Tibial nerve (tissue), 4 donors: ENCODE measurements around the gene FBXO4. TPM values are rescaled to one million over a fixed set of nuclear protein-coding genes. Genes with fewer than 3 reads are reported as not detected.
"Not testable (repeated sequence)": the region's sequence is repeated elsewhere in the genome, so short reads cannot be mapped to it uniquely, and the experiment has no call there.

Source experiments
- DNase-seq, 2 donors: peaks; one replicate each; pipeline ENCODE4 v3.0.0-alpha.2; 2019; ENCODE audit warnings: low spot score in 2 of 2
- H3K27ac ChIP-seq, 4 donors: fragments of 200-600 bp; sonication (generic) in 3 of 4; one replicate each; pipeline ENCODE4 v1.5.1; 2017 to 2019; ENCODE audit warnings: mild to moderate bottlenecking in 1 of 4
- H3K27me3 ChIP-seq, 2 donors: fragments of 200-600 bp; sonication (generic) in 1 of 2; one replicate each; pipeline versions ENCODE4 v1.5.1 to v1.6.0; 2017 to 2019
- H3K36me3 ChIP-seq, 3 donors: fragments of 200-600 bp; sonication (generic); one replicate each; pipeline ENCODE4 v1.5.1; 2018 to 2019
- H3K4me1 ChIP-seq, 4 donors: fragments of 200-600 bp; sonication (generic) in 3 of 4; one replicate each; pipeline ENCODE4 v1.5.1; 2017 to 2019
- H3K4me3 ChIP-seq, 4 donors: fragments of 200-600 bp; sonication (generic) in 3 of 4; one replicate each; pipeline ENCODE4 v1.5.1; 2017 to 2019; ENCODE audit warnings: mild to moderate bottlenecking in 1 of 4, moderate library complexity in 1 of 4
- H3K9me3 ChIP-seq, 4 donors: fragments of 200-600 bp; sonication (generic) in 3 of 4; one replicate each; pipeline ENCODE4 v1.5.1; 2017 to 2019
- CTCF ChIP-seq, 5 experiments: fragments of 200-600 bp in 3 of 5; fragments of 450-650 bp in 2 of 5; sonication (generic) in 3 of 5; IDR thresholded peaks; one replicate each; pipeline ENCODE4 v1.5.1; 2016 to 2019; ENCODE audit warnings: antibody characterized with exemption in 5 of 5, mild to moderate bottlenecking in 3 of 5, moderate library complexity in 2 of 5
- EP300 ChIP-seq, 2 donors: sonication (generic); formaldehyde crosslinking; IDR thresholded peaks; one replicate each; pipeline ENCODE4 v1.6.1; 2017; ENCODE audit warnings: antibody characterized with exemption in 2 of 2, mild to moderate bottlenecking in 1 of 2
- POLR2A ChIP-seq, 2 donors: fragments of 450-650 bp; IDR thresholded peaks; one replicate each; pipeline ENCODE4 v1.6.1; 2017; ENCODE audit warnings: antibody characterized with exemption in 2 of 2, mild to moderate bottlenecking in 2 of 2, moderate library complexity in 2 of 2
- WGBS, 2 donors: methylation state at CpG; one replicate each; pipeline ENCODE4 v1.1.5; 2018; 5-methylcytosine and 5-hydroxymethylcytosine counted together
- total RNA-seq, 4 donors: library from RNA; depleted of rRNA; stranded (reverse); fragments of >200 nt; gene quantifications; one replicate each; pipeline ENCODE4 v1.1.0, GENCODE V29; 2016

Gene FBXO4
- total RNA-seq, 4 donors from 2014 or later = 17.0 to 23.5 (median 20.2) TPM

- Histone ChIP-seq H3K36me3 (peaks cover 0 to 40% (median 1%) of the 10 kb centered on the region in 3 donors), H3K27ac (no peak overlapping the region), H3K27me3 (no peaks in the 10 kb centered on the region), H3K4me1 (peaks cover 0 to 20% (median 3%) of the 10 kb centered on the region in 4 donors), H3K4me3 (no peak overlapping the region), H3K9me3 (no peaks in the 10 kb centered on the region)
- no peak for DNase-seq
- TF ChIP-seq EP300 (IDR thresholded peaks at IDR 0.05) = no peak
- no peak for TF ChIP-seq CTCF (IDR thresholded peaks at IDR 0.05)
- TF ChIP-seq POLR2A (IDR thresholded peaks at IDR 0.05) = no peak
Measured at GRCh38 chr5:41929035-41929434, 4.0 kb downstream of the FBXO4 start.

- no peak for DNase-seq
- WGBS, 2 donors = 93 to 94% methylated on average over 2 of the region's 2 CpGs
- Histone ChIP-seq H3K4me3 (no peak overlapping the region), H3K4me1 (no peaks in the 10 kb centered on the region), H3K9me3 (no peaks in the 10 kb centered on the region), H3K36me3 (peaks cover 0 to 74% (median 4%) of the 10 kb centered on the region in 3 donors), H3K27me3 (no peaks in the 10 kb centered on the region), H3K27ac (no peak overlapping the region)
- TF ChIP-seq POLR2A (IDR thresholded peaks at IDR 0.05) = no peak
Measured at GRCh38 chr5:41932770-41933169, 7.7 kb downstream of the FBXO4 start.

- Histone ChIP-seq H3K27ac (no peak overlapping the region), H3K4me3 (no peak overlapping the region), H3K9me3 (no peaks in the 10 kb centered on the region), H3K36me3 (peaks cover 0 to 78% (median 4%) of the 10 kb centered on the region in 3 donors), H3K4me1 (no peaks in the 10 kb centered on the region), H3K27me3 (no peaks in the 10 kb centered on the region)
- no peak for TF ChIP-seq CTCF (IDR thresholded peaks at IDR 0.05)
- DNase-seq = no peak
Measured at GRCh38 chr5:41935544-41935943, 10.5 kb downstream of the FBXO4 start.

GRCh38 chr5:41940641-41941040 lies 15.6 kb downstream of the FBXO4 start:
- H3K4me3 ChIP-seq = no peak overlapping the region
- 90 to 97% methylated on average over 1 of the region's 1 CpG for WGBS, 2 donors
- H3K36me3 ChIP-seq = peaks cover 0 to 45% (median 0%) of the 10 kb centered on the region in 3 donors
- no peaks in the 10 kb centered on the region for H3K9me3 ChIP-seq
- H3K4me1 ChIP-seq = no peaks in the 10 kb centered on the region
- no peak for DNase-seq
- H3K27ac ChIP-seq = no peak overlapping the region
- no peaks in the 10 kb centered on the region for H3K27me3 ChIP-seq
- no peak for TF ChIP-seq EP300 (IDR thresholded peaks at IDR 0.05)

GRCh38 chr5:41945332-41945955 lies 20.4 kb downstream of the FBXO4 start:
- not testable (repeated sequence) for DNase-seq, H3K4me3 ChIP-seq, H3K4me1 ChIP-seq, H3K27me3 ChIP-seq, H3K27ac ChIP-seq
- peaks cover 0 to 17% (median 0%) of the 10 kb centered on the region in 3 donors for H3K36me3 ChIP-seq
- H3K9me3 ChIP-seq = peaks cover 0 to 17% (median 2%) of the 10 kb centered on the region in 4 donors
- 87 to 89% methylated on average over 7 of the region's 7 CpGs for whole genome bisulfite sequencing, 2 donors

- 84 to 92% methylated on average over 3 of the region's 3 CpGs for WGBS, 2 donors
- Histone ChIP-seq H3K4me3 (no peak overlapping the region), H3K27ac (no peak overlapping the region), H3K27me3 (no peaks in the 10 kb centered on the region), H3K36me3 (no peaks in the 10 kb centered on the region), H3K9me3 (peaks cover 0 to 19% (median 2%) of the 10 kb centered on the region in 4 donors), H3K4me1 (no peaks in the 10 kb centered on the region)
- TF ChIP-seq CTCF (IDR thresholded peaks at IDR 0.05) (no peak), POLR2A (IDR thresholded peaks at IDR 0.05) (no peak), EP300 (IDR thresholded peaks at IDR 0.05) (no peak)
- DNase-seq = no peak
Measured at GRCh38 chr5:41951224-41951623, 26.1 kb downstream of the FBXO4 start.

GRCh38 chr5:41954286-41954685 lies 29.2 kb downstream of the FBXO4 start:
- H3K4me3 ChIP-seq = no peak overlapping the region
- no peaks in the 10 kb centered on the region for H3K4me1 ChIP-seq
- H3K9me3 ChIP-seq = peaks cover 0 to 28% (median 4%) of the 10 kb centered on the region in 4 donors
- WGBS, 2 donors = 83 to 95% methylated on average over 1 of the region's 1 CpG
- no peak overlapping the region for H3K27ac ChIP-seq
- no peaks in the 10 kb centered on the region for H3K27me3 ChIP-seq
- DNase-seq = no peak
- TF ChIP-seq CTCF (IDR thresholded peaks at IDR 0.05) = no peak
- no peak for TF ChIP-seq POLR2A (IDR thresholded peaks at IDR 0.05)
- no peak for TF ChIP-seq EP300 (IDR thresholded peaks at IDR 0.05)
- no peaks in the 10 kb centered on the region for H3K36me3 ChIP-seq
